ENCODE results near the gene ZNF33A.
"Not testable (repeated sequence)": the region's sequence is repeated elsewhere in the genome, so short reads cannot be mapped to it uniquely, and the experiment has no call there.

ZNF33A gene

DNA sequence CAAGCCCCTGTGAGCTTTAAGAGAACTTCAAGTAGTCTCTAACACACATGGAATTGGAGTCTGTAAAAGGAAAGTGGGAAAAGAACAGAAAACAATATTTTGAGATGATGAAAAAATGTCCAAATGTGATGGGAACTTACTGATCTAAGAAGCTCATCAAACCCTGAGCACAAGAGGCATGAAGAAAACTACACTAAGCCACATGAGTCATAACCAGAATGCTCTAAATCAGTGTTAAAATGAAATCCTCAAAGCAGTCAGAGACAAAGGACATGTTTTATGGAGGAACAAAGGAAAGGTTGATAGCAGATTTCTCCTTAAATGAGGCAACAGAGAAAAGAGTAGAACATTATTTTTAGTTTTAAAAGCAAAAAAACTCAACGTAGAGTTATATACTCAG, 37.2 kb downstream of the ZNF33A start:
- DNase-seq: no peak

DNA sequence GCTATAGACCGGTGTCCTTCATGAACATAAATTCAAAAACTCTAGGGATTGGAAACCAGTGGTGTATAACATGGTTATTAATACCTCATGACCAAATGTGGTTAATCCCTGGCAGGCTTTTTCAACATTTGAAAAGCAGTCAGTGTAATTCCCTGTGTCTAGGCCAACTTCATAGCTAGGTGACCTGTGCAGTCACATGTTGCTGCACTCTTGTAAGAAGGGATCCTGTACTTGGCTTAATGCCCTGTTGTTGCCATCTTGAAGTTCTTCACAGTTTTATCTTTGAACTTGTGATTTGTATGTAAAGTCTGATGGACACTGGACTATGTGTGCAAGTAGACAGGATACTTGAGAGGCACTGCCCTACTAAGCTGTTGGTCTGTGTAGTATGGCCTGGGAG, 39.7 kb downstream of the ZNF33A start:
- no peak for DNase-seq

DNA sequence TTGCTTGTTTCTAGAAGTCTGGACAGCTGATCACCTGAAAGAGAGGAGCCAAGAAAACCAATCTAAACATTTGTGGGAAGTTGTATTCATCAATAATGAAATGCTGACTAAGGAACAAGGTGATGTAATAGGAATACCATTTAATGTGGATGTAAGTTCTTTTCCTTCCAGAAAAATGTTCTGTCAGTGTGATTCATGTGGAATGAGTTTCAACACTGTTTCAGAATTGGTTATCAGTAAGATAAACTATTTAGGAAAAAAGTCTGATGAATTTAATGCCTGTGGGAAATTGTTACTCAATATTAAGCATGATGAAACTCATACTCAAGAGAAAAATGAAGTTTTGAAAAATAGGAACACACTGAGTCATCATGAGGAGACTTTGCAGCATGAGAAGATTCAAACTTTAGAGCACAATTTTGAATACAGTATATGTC, 43.9 kb downstream of the ZNF33A start:
- peak; percentile 71 for DNase-seq

DNA sequence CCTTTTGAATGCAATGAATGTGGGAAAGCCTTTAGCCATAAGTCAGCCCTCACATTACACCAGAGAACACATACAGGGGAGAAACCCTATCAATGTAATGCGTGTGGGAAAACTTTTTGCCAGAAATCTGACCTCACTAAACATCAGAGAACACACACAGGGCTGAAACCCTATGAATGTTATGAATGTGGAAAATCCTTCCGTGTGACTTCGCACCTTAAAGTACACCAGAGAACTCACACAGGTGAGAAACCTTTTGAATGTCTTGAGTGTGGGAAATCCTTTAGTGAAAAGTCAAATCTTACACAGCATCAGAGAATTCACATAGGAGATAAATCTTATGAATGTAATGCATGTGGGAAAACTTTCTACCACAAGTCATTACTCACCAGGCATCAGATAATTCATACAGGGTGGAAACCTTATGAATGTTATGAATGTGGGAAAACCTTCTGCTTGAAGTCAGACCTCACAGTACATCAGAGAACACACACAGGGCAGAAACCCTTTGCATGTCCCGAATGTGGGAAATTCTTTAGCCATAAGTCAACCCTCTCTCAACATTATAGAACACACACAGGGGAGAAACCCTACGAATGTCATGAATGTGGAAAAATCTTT, 44.9 kb downstream of the ZNF33A start:
- DNase-seq: not testable (repeated sequence)

DNA sequence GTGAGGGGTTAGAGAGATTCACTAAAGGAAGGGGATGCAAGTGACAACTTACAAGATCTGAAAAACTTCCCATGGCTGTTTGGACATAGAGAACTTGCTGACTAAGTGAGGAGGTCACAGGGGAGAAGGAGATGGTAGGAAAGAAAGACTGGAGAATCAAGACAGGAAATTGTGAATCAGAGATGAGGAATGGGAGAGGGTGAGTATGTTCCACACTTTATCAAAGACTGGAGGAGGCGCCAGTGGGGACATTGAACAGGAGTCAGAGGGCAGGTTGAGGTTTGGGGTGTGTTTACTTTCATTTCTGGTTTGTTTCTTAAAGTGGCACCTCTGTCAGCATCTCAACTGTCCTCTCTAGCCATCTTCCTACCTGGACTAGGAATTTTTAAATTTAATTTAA, 59.2 kb downstream of the ZNF33A start:
- peak; percentile 28 for DNase-seq

DNA sequence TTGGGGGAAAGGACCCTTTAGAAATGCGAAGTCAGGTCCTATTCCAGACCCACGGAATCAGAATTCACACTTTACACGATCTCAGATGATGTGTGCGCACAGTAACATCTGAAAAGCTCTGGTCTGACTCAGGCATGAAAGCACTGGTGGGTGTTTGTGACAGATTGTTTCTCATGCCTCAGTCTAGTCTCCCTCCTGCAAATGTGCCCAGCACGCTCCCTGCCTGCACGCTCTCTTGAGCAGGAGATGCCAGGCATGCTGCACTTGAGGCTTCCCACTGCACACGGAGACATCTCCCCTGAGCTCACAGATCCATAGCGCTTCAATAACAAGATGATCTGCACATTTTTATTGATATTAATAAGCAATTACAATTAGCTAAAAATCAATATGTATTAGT, 60.0 kb downstream of the ZNF33A start:
- no peak for DNase-seq

DNA sequence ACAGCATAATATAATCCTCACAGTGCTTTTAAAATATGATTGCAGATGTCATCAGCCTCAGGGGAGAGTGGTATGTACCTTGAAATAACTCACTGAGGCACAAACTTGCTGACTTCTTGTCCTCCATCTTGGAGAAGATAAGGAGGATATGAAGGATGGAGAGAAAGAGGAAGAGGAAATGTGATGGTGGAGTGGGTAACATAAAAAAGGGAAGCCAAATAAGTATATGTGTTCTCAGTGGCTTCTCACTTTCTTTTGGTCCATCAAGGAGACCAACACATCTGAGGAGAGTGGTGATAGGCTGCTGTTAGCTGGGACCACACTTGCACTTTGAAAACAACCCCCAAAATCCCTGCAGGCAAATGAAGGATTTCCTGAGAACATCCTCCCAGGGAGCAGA, 62.1 kb downstream of the ZNF33A start:
- DNase-seq: no peak

DNA sequence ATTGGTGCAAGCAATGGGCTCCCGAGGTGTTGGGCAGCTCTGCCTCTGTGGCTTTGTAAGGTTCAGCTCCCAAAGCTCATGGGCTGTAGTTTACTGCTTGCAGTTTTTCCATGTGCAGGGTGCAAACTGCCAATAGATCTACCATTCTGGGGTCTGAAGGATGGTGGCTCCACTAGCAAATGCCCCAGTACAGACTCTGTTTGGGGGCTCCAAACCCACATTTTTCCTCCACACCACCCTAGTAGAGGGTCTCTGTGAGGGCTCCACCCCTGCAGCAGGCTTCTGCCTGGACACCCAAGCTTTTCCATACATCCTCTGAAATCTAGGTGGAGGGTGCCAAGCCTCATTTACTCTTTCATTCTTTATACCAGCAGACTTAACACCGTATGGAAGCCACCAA, 66.2 kb downstream of the ZNF33A start:
- DNase-seq: no peak

DNA sequence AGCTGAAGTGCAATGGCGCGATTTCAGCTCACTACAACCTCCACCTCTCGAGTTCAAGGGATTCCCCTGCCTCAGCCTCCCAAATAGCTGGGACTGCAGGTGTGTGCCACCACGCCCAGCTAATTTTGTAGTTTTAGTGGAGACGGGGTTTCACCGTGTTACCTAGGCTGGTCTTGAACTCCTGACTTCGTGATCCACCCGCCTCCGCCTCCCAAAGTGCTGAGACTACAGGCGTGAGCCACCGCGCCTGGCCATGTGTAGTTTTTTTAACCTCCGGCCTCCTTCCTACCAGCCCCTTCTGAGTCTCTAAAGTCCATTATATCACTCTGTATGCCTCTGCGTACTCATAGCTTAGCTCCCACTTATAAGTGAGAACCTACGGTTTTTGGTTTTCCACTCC, 82.8 kb downstream of the ZNF33A start:
- not testable (repeated sequence) for DNase-seq

DNA sequence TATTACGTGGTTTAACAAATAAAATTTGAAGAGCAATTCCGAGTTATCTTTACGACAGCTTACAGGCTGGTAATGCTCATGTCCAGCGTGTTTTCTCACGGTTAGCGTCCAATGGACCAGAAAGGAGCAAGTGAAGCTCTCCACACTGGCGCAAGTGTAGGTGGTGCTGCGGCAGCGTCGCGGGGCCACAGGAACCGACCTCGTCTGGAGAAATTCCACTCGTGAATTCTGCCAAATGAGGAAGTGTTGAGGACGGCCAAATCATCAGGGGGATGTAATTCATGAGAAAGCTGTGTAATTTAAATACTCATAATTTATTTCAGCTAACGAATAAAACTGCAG, 83.3 kb downstream of the ZNF33A start:
- no peak for DNase-seq

DNA sequence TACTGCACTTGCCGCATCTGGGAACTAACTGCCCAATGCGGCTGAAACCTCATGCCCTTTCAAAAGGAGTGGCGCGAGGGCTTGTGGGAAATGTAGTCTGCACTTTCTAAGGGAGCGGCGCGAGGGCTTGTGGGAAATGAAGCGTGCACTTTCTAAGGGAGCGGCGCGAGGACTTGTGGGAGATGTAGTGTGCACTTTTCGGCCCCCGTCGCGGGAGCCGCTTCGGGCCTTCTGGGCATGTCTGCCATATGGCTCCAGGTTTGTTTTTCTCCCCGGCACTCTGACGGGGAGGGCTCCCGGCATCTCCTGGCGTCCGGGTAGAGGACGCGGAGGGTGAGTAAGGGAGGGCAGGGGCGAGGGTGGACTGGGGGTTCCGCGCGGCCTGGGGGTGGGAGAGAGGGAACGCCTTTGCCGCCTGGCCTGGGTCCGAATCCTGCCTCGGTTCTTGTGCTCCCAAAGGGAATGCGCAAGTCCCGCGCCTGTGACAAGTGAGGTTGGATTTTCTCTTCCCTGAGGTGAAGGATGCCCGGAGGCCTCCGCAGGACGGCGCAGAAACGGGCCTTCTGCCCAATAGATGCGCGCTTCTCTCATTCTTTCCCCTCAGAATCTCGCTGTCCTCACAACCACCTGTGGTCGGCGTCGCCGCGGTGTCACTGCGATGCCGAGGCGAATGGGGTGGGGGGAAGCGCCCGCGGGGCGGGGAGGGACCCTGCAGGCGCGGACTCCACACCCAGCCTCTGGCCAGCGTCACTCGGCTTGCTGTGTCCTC, 83.9 kb downstream of the ZNF33A start, which contains the start of gene ZNF37A:
ZNF37A (plus strand) TSS at position 180 of the 769 bp plus-strand sequence. CDS start 2,281 bp downstream, outside the sequence.
- DNase-seq: peak; percentile 95

DNA sequence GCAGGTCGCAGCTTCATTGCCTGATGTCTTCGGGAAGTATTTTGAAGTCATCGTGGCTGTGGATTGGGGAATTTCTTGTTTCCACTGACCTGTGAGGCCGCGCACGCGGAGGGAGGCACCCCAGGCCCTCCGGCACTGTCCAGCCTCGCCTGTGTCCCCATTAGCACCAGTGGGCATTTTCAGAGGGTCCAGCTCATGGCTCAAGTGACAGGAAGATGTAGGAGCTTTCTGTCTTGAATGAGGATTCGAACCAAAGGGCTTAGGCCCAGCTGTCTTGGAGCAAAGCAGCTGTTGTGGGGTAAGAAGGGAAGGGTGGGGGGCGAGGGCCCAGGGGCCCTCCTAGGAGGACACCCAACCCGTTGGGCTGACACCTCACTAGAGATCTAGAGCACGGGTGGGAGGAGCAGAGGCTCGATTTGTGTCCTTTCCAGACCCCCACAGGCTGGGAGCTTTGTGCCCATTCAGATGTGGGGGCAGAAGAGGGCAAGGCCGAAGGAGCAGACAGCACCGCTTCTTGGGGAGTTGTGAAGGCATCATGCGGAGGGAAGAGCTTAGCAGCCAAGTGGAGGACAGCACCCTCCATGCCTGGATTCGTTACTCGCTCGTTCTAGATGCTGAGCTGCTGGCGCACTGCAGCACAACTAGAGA, 84.6 kb downstream of the ZNF33A start:
- DNase-seq: peak; percentile 17

DNA sequence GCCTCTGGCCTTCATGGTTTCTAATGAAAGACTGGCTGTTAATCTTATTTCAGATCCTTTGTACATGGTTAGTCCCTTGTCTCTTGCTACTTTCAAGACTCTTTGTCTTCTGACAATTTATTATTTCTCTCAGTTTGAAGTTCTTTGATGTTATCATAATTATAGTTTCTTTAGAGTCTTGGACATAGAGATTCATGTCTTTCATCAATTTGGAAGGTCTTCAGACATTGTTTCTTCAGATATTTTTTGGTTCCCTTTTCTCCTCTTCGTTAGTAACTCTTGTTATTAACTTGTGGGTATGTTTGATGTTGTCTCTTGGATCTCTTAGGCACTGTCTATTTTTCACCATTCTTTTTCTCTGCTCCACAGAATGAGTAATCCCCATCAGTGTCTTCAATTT, 92.4 kb downstream of the ZNF33A start:
- DNase-seq: no peak

DNA sequence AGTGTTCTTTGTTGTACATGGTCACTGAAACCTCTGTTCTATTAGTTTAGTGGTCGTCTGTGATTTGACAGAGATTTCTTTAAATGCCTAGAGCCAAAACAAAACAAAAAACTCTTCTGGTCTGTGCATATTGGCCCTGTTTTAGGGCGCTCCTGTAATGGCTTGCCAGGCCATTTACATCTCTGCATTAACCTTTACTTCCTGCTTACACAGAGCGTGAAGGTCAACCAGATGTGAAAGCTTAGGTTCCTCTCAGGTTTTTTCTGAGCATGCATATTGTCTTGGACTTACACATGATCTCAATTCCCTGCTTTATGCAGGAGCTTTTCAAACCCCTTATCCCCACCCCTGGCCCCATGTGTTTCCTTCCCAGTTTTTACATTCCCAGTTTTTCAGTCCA, 93.3 kb downstream of the ZNF33A start:
- DNase-seq: no peak

DNA sequence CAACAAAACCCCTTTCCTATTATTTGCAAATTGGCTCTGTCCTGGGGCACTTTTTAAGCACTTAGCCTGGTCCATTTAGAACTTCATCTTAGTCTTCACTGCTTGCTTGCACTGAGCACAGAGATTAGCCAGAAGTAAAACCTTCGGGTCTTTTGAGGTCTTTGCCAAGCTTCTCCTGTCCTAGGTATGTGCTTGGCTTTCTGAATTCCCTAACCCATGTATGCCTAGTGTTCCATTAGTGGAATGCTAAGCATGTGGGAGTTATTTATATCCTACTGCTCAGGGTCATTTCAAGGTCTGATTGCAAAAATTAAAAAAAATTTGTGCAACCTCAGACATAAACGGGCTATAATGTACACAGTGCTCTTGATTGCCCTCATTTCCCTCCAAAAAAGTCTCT, 101.7 kb downstream of the ZNF33A start:
- no peak for DNase-seq

All from fibroblast of skin of right quadriceps (primary cell).